ENCODE results near the gene UBA1. TPM values are rescaled to one million over a fixed set of nuclear protein-coding genes. Genes with fewer than 3 reads are reported as not detected.

The UBA1 gene
- polyA plus RNA-seq, result 100 to 1,000 TPM; 146 to 205 (median 167) TPM

GRCh38 chrX:47193475-47194193 is at the start of gene UBA1:
TSS of gene UBA1 (plus strand) at chrX:47193829. CDS start at chrX:47198803, 4,974 bp downstream.
- peaks cover 3 to 16% (median 7%) of the 10 kb centered on the region in 3 donors for H3K27me3 Mint-ChIP-seq (ENCODE audit: low read depth in 3 of 3)
- no peaks in the 10 kb centered on the region for H3K9me3 Mint-ChIP-seq
- H3K4me1 Mint-ChIP-seq, result peaks cover 68 to 78% of the 10 kb centered on the region in 2 donors
- H3K4me3 Mint-ChIP-seq, result peak within 1 kb of the TSS; percentile 92 to 99 (median 95)
- H3K27ac Mint-ChIP-seq, result peak within 1 kb of the TSS; percentile 92 to 99 (median 96)
- peak; percentile 97 to 98 (median 97) for DNase-seq
- peaks cover 0 to 8% (median 0%) of the 10 kb centered on the region in 3 donors for H3K36me3 Mint-ChIP-seq

- Mint-ChIP-seq H3K27ac (peak overlapping the region; percentile 95 to 98 (median 96)), H3K4me3 (peak overlapping the region; percentile 95 to 97 (median 97)), H3K36me3 (no peaks in the 10 kb centered on the region), H3K9me3 (peaks cover 0 to 3% (median 0%) of the 10 kb centered on the region in 6 donors), H3K27me3 (ENCODE audit: low read depth in 3 of 3) (peaks cover 11 to 17% (median 15%) of the 10 kb centered on the region in 3 donors), H3K4me1 (peaks cover 34 to 38% of the 10 kb centered on the region in 2 donors)
- peak in 1 of 3 donors; percentile 10 for DNase-seq
Measured at GRCh38 chrX:47143894-47144625, 49.6 kb upstream of the UBA1 start.

GRCh38 chrX:47144626-47145394 is 48.8 kb upstream of the UBA1 start, which contains the start of the genes NDUFB11 and RBM10:
TSS of gene NDUFB11 (minus strand) at chrX:47144702. CDS start at chrX:47144679, 23 bp downstream.
TSS of gene RBM10 (plus strand) at chrX:47145221. CDS start at chrX:47147482, 2,261 bp downstream.
- peak within 1 kb of the TSS; percentile 95 to 97 (median 97) for H3K4me3 Mint-ChIP-seq
- peak within 1 kb of the TSS; percentile 95 to 98 (median 96) for H3K27ac Mint-ChIP-seq
- peaks cover 10 to 17% (median 15%) of the 10 kb centered on the region in 3 donors for H3K27me3 Mint-ChIP-seq (ENCODE audit: low read depth in 3 of 3)
- no peaks in the 10 kb centered on the region for H3K36me3 Mint-ChIP-seq
- peak; percentile 90 to 92 (median 91) for DNase-seq
- H3K4me1 Mint-ChIP-seq, result peaks cover 34 to 38% of the 10 kb centered on the region in 2 donors
- H3K9me3 Mint-ChIP-seq, result peaks cover 0 to 3% (median 0%) of the 10 kb centered on the region in 6 donors

- Mint-ChIP-seq H3K9me3 (peaks cover 0 to 1% (median 0%) of the 10 kb centered on the region in 6 donors), H3K36me3 (no peaks in the 10 kb centered on the region), H3K27me3 (ENCODE audit: low read depth in 3 of 3) (peaks cover 10 to 17% (median 16%) of the 10 kb centered on the region in 3 donors), H3K4me1 (peaks cover 36 to 38% of the 10 kb centered on the region in 2 donors), H3K4me3 (peak overlapping the region; percentile 95 to 97 (median 97)), H3K27ac (peak overlapping the region; percentile 95 to 98 (median 96))
- no peak for DNase-seq
Measured at GRCh38 chrX:47145395-47146120, 48.1 kb upstream of the UBA1 start.

GRCh38 chrX:47146121-47146935 is 47.3 kb upstream of the UBA1 start:
- Mint-ChIP-seq H3K9me3 (peaks cover 0 to 1% (median 0%) of the 10 kb centered on the region in 6 donors), H3K36me3 (no peaks in the 10 kb centered on the region), H3K27me3 (ENCODE audit: low read depth in 3 of 3) (peaks cover 10 to 16% (median 15%) of the 10 kb centered on the region in 3 donors), H3K4me1 (peaks cover 36 to 38% of the 10 kb centered on the region in 2 donors), H3K27ac (peak overlapping the region; percentile 61 to 98 (median 96)), H3K4me3 (peak overlapping the region; percentile 95 to 97 (median 97))
- no peak for DNase-seq

GRCh38 chrX:47146936-47147859 is 46.4 kb upstream of the UBA1 start:
- Mint-ChIP-seq H3K27me3 (ENCODE audit: low read depth in 3 of 3) (peaks cover 10 to 16% (median 15%) of the 10 kb centered on the region in 3 donors), H3K27ac (peak overlapping the region in 2 of 6 donors; percentile 25 to 36), H3K4me3 (peak overlapping the region in 3 of 5 donors; percentile 7 to 46 (median 34)), H3K9me3 (peaks cover 0 to 1% (median 0%) of the 10 kb centered on the region in 6 donors), H3K36me3 (no peaks in the 10 kb centered on the region), H3K4me1 (peaks cover 36 to 38% of the 10 kb centered on the region in 2 donors)
- DNase-seq, result no peak

- DNase-seq, result no peak
- H3K36me3 Mint-ChIP-seq, result no peaks in the 10 kb centered on the region
- H3K4me3 Mint-ChIP-seq, result no peak overlapping the region
- peaks cover 29 to 30% of the 10 kb centered on the region in 2 donors for H3K4me1 Mint-ChIP-seq
- H3K27me3 Mint-ChIP-seq (ENCODE audit: low read depth in 3 of 3), result peaks cover 10 to 16% (median 15%) of the 10 kb centered on the region in 3 donors
- no peak overlapping the region for H3K27ac Mint-ChIP-seq
- peaks cover 0 to 1% (median 0%) of the 10 kb centered on the region in 6 donors for H3K9me3 Mint-ChIP-seq
Measured at GRCh38 chrX:47148946-47149345, 44.7 kb upstream of the UBA1 start.

GRCh38 chrX:47151435-47151834 is 42.2 kb upstream of the UBA1 start:
- no peak for DNase-seq
- Mint-ChIP-seq H3K4me1 (peaks cover 13 to 21% of the 10 kb centered on the region in 2 donors), H3K4me3 (no peak overlapping the region), H3K27ac (no peak overlapping the region), H3K9me3 (no peaks in the 10 kb centered on the region), H3K27me3 (ENCODE audit: low read depth in 3 of 3) (peaks cover 0 to 3% (median 2%) of the 10 kb centered on the region in 3 donors), H3K36me3 (no peaks in the 10 kb centered on the region)

- Mint-ChIP-seq H3K9me3 (no peaks in the 10 kb centered on the region), H3K36me3 (peaks cover 0 to 3% (median 0%) of the 10 kb centered on the region in 3 donors), H3K27ac (peak overlapping the region in 4 of 6 donors; percentile 45 to 66 (median 51)), H3K4me3 (peak overlapping the region in 1 of 5 donors; percentile 33), H3K27me3 (ENCODE audit: low read depth in 3 of 3) (peaks cover 0 to 6% (median 6%) of the 10 kb centered on the region in 3 donors), H3K4me1 (peaks cover 0 to 14% of the 10 kb centered on the region in 2 donors)
- peak; percentile 22 to 31 (median 29) for DNase-seq
Measured at GRCh38 chrX:47156611-47157520, 36.8 kb upstream of the UBA1 start.

- Mint-ChIP-seq H3K27ac (peak overlapping the region in 2 of 6 donors; percentile 21 to 67), H3K4me3 (no peak overlapping the region), H3K4me1 (peaks cover 1 to 14% of the 10 kb centered on the region in 2 donors), H3K9me3 (no peaks in the 10 kb centered on the region), H3K27me3 (ENCODE audit: low read depth in 3 of 3) (peaks cover 0 to 6% (median 6%) of the 10 kb centered on the region in 3 donors), H3K36me3 (peaks cover 0 to 3% (median 0%) of the 10 kb centered on the region in 3 donors)
- DNase-seq, result peak in 1 of 3 donors; percentile 5
Measured at GRCh38 chrX:47158131-47158530, 35.5 kb upstream of the UBA1 start.
